Renal cortical epithelial cell (primary cell): ENCODE data around the gene ZNF503. TPM values are rescaled to one million over a fixed set of nuclear protein-coding genes. Genes with fewer than 3 reads are reported as not detected.

Source experiments
- DNase-seq: peaks from one replicate; pipeline ENCODE4 v3.0.0-alpha.2; 2011; ENCODE audit warnings: low read depth
- total RNA-seq: library from RNA; depleted of rRNA; stranded (reverse); fragments of >200 nt; gene quantifications from 2 replicates; pipeline ENCODE4 v1.2.3, GENCODE V29; 2014

The ZNF503 gene
- total RNA-seq, 1 donor from 2014 or later: 21.7 TPM

- no peak for DNase-seq
These were observed 5.1 kb upstream of the ZNF503 start for GRCh38 chr10:75406462-75407223.

GRCh38 chr10:75405598-75406461 is 4.3 kb upstream of the ZNF503 start:
- no peak for DNase-seq

GRCh38 chr10:75404815-75405597 is 3.4 kb upstream of the ZNF503 start:
- DNase-seq: no peak

GRCh38 chr10:75403939-75404814 is 2.6 kb upstream of the ZNF503 start:
- no peak for DNase-seq

GRCh38 chr10:75403144-75403938 is 1.8 kb upstream of the ZNF503 start:
- DNase-seq: peak; percentile 51

- peak; percentile 88 for DNase-seq
These were observed 1.1 kb upstream of the ZNF503 start for GRCh38 chr10:75402486-75403143.

- DNase-seq: no peak
These were observed 594 bp downstream of the ZNF503 start for GRCh38 chr10:75400771-75401568.

GRCh38 chr10:75400163-75400770 is 1.3 kb downstream of the ZNF503 start:
- DNase-seq: no peak

- DNase-seq: no peak
These were observed 2.0 kb downstream of the ZNF503 start for GRCh38 chr10:75399461-75400162.

- DNase-seq: no peak
These were observed 2.7 kb downstream of the ZNF503 start for GRCh38 chr10:75398692-75399460.

GRCh38 chr10:75398200-75398691 is 3.3 kb downstream of the ZNF503 start:
- no peak for DNase-seq

- DNase-seq: no peak
These were observed 3.9 kb downstream of the ZNF503 start for GRCh38 chr10:75397496-75398199.

GRCh38 chr10:75396631-75397495 is 4.7 kb downstream of the ZNF503 start:
- no peak for DNase-seq

GRCh38 chr10:75395932-75396630 is 5.5 kb downstream of the ZNF503 start:
- DNase-seq: no peak
